SK-N-DZ (cell line): ENCODE results near the gene WRNIP1.

ENCODE experiments used
- DNase-seq: peaks from one replicate; pipeline ENCODE4 v3.0.0-alpha.2; 2015; ENCODE audit warnings: low spot score

Gene WRNIP1

GRCh38 chr6:2834262-2834661 lies 69.1 kb downstream of the WRNIP1 start:
- no peak for DNase-seq
